BE2C (cell line): ENCODE measurements around the gene NFKBIE.

Source experiments
- DNase-seq: peaks from one replicate; pipeline ENCODE4 v3.0.0-alpha.2; 2020
- H3K27me3 ChIP-seq: fragments of 250-450 bp; sonication (Bioruptor Pico); 2 replicates; pipeline ENCODE4 v1.5.1; 2020; ENCODE audit warnings: mild to moderate bottlenecking
- H3K36me3 ChIP-seq: fragments of 250-450 bp; sonication (Bioruptor Pico); 2 replicates; pipeline ENCODE4 v1.5.1; 2020; ENCODE audit warnings: mild to moderate bottlenecking
- H3K4me1 ChIP-seq: fragments of 250-450 bp; sonication (Bioruptor Pico); 2 replicates; pipeline ENCODE4 v1.5.1; 2020
- H3K4me3 ChIP-seq: 2 replicates; pipeline ENCODE4 v1.5.1; 2011; ENCODE audit warnings: low read depth, low read length
- H3K9me3 ChIP-seq: fragments of 250-450 bp; sonication (Bioruptor Pico); 2 replicates; pipeline ENCODE4 v1.5.1; 2020
- TF ChIP-seq, protein P1 (sequence below): IDR thresholded peaks from 2 replicates; pipeline ENCODE4 v1.5.1; 2012; ENCODE audit warnings: mild to moderate bottlenecking, low read depth, low read length

Gene NFKBIE

GRCh38 chr6:44291841-44292240 lies 26.5 kb upstream of the NFKBIE start:
- Histone ChIP-seq H3K27me3 (peaks cover 3% of the 10 kb centered on the region; the same call in 1 of the 2 replicates), H3K4me3 (no peak overlapping the region), H3K4me1 (no peaks in the 10 kb centered on the region), H3K9me3 (no peaks in the 10 kb centered on the region), H3K36me3 (no peaks in the 10 kb centered on the region)
- DNase-seq, result no peak
- TF ChIP-seq, protein P1, sequence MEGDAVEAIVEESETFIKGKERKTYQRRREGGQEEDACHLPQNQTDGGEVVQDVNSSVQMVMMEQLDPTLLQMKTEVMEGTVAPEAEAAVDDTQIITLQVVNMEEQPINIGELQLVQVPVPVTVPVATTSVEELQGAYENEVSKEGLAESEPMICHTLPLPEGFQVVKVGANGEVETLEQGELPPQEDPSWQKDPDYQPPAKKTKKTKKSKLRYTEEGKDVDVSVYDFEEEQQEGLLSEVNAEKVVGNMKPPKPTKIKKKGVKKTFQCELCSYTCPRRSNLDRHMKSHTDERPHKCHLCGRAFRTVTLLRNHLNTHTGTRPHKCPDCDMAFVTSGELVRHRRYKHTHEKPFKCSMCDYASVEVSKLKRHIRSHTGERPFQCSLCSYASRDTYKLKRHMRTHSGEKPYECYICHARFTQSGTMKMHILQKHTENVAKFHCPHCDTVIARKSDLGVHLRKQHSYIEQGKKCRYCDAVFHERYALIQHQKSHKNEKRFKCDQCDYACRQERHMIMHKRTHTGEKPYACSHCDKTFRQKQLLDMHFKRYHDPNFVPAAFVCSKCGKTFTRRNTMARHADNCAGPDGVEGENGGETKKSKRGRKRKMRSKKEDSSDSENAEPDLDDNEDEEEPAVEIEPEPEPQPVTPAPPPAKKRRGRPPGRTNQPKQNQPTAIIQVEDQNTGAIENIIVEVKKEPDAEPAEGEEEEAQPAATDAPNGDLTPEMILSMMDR, result no peak

GRCh38 chr6:44289726-44290260 lies 24.4 kb upstream of the NFKBIE start:
- Histone ChIP-seq H3K9me3 (no peaks in the 10 kb centered on the region), H3K4me1 (no peaks in the 10 kb centered on the region), H3K4me3 (no peak overlapping the region), H3K27me3 (no peaks in the 10 kb centered on the region; the same call in 1 of the 2 replicates), H3K36me3 (no peaks in the 10 kb centered on the region)
- TF ChIP-seq, protein P1, result no peak
- no peak for DNase-seq

- no peak overlapping the region for H3K4me3 ChIP-seq
- H3K36me3 ChIP-seq, result no peaks in the 10 kb centered on the region
- no peaks in the 10 kb centered on the region; the same call in 1 of the 2 replicates for H3K27me3 ChIP-seq
- H3K9me3 ChIP-seq, result no peaks in the 10 kb centered on the region
- TF ChIP-seq, protein P1, result no peak
- DNase-seq, result no peak
- H3K4me1 ChIP-seq, result no peaks in the 10 kb centered on the region
These were observed 21.4 kb upstream of the NFKBIE start for GRCh38 chr6:44286747-44287146.

GRCh38 chr6:44286285-44286565 lies 20.9 kb upstream of the NFKBIE start:
- no peaks in the 10 kb centered on the region; the same call in 1 of the 2 replicates for H3K27me3 ChIP-seq
- H3K4me3 ChIP-seq, result no peak overlapping the region

GRCh38 chr6:44285552-44286284 lies 20.4 kb upstream of the NFKBIE start:
- Histone ChIP-seq H3K4me1 (no peaks in the 10 kb centered on the region), H3K4me3 (no peak overlapping the region), H3K9me3 (no peaks in the 10 kb centered on the region), H3K36me3 (no peaks in the 10 kb centered on the region), H3K27me3 (no peaks in the 10 kb centered on the region; the same call in 1 of the 2 replicates)
- DNase-seq, result no peak
- TF ChIP-seq, protein P1, result no peak

More at GRCh38 chr6:44286285-44286565, 20.9 kb upstream of the NFKBIE start:
- Histone ChIP-seq H3K4me1 (no peaks in the 10 kb centered on the region), H3K36me3 (no peaks in the 10 kb centered on the region), H3K9me3 (no peaks in the 10 kb centered on the region)
- TF ChIP-seq, protein P1, result no peak
- no peak for DNase-seq

DNA sequence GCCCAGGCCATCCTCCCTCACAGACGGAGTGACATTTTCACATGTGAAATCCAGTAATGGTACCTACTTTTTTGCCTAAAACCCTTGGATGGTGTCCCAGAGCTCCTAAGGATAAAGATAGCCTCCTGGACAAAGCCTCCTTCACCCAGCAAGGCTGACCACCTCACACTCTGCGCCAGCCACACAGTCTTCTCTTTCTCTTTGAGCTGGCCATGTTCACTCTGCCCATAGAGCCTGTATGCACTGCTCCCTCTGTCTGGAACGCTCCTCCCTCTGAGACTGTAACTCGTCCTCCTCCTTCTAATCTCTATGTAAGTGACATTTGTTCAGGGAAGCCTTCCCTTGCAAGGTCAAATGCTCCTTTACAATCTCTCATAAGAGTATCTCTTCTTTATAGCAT lies 19.5 kb upstream of the NFKBIE start:
- DNase-seq, result no peak
- Histone ChIP-seq H3K4me1 (no peaks in the 10 kb centered on the region), H3K27me3 (no peaks in the 10 kb centered on the region; the same call in 1 of the 2 replicates), H3K4me3 (no peak overlapping the region), H3K36me3 (no peaks in the 10 kb centered on the region), H3K9me3 (no peaks in the 10 kb centered on the region)
- TF ChIP-seq, protein P1, result no peak
